Measurements from ENCODE around the gene RGS6.

The RGS6 gene

GRCh38 chr14:72155379-72155993, 223.3 kb downstream of the RGS6 start:
- no peak for DNase-seq (ENCODE audit: low read depth, low spot score)

DNA sequence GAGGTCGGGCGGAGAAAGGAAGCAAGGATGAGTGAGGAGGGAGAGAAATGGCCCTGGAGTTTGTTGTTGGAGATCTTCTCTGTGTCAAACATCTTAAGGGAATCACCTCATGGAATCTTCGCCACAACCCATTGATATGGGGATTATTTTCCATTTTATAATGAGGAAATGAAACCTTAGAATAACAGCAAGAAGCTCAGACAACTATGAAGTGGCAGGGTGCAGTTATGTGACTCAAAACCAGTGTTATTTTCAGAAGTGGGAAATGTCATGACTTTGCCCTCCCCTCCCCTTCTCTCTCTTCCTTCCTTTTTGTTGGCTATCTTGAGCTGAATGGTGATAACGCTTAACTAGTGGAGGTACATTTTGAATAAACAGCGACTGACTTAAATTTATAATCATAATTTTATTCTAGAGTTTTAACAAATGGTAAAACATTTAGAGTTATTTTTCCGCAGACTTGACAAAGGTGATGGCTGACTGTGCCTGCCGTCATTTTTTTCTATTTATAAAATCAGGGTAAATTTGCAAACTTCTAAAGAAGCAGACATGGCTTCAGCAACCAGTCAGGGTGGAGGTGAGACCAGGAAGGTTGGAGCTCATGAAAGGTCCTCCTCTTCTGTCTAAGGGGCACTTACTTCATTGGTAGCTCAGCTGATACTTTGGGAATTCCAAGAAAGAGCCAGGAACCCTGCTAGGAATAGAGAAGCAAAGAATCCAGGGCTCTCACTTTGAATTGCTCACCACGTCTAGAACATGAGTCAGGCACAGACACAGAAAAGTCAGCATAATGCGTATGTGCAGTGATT, 232.4 kb downstream of the RGS6 start:
- DNase-seq (ENCODE audit: low read depth, low spot score) = no peak

GRCh38 chr14:72165229-72165698, 233.0 kb downstream of the RGS6 start:
- DNase-seq (ENCODE audit: low read depth, low spot score) = no peak

GRCh38 chr14:72169521-72169920, 237.3 kb downstream of the RGS6 start:
- no peak for DNase-seq (ENCODE audit: low read depth, low spot score)

GRCh38 chr14:72172049-72172448, 239.8 kb downstream of the RGS6 start:
- DNase-seq (ENCODE audit: low read depth, low spot score) = no peak

DNA sequence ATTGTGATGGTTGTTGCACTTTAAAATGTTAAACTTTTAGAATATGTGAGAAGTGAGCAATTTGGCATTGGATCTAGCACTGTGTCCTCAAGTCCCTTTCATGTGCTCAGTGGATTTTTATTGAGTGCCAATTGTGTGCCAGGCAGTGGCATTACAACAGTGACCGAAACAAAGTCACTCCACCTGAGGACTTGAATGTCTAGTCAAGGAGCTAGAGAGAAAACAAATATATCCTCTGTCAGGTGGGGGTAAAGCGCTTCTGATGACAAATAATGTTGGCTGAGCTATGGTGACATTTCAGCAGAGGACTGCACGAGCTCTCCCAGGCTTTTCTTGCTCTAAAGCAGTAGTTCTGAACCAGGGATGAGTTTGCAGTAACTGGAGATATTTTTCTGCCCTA, 240.4 kb downstream of the RGS6 start:
- DNase-seq (ENCODE audit: low read depth, low spot score) = no peak

DNA sequence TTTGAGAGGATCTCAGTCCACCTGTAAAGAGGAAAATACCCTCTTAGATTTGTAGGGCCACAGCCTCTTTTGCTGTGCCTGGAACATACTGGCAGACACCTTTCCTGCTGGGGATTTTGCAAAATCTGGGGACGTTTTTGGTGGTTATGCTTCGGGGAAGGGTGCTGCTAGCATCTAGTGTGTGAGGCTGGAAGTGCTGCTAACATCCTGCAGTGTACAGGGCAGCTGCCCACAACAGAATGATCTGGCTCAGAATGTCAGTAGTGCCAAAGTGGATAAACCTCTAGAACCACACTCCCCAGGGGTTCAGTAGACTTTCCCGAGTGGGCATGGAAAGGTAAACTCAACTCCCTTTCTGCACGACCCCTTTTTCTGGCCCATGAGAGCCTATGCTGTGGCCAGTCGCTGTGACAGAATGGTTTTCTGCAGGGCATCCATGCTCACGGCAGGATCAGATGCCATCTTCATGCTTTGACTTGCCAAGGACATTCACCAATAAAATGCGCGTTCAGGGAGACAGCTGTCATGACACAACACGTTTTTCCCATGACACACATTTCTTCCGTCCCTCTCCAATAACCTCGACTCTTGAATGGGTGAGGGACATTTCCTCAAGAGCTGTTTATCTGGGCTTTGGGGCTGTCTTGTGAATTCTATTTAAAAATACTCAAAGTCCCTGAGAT, 240.9 kb downstream of the RGS6 start:
- no peak for DNase-seq (ENCODE audit: low read depth, low spot score)

DNA sequence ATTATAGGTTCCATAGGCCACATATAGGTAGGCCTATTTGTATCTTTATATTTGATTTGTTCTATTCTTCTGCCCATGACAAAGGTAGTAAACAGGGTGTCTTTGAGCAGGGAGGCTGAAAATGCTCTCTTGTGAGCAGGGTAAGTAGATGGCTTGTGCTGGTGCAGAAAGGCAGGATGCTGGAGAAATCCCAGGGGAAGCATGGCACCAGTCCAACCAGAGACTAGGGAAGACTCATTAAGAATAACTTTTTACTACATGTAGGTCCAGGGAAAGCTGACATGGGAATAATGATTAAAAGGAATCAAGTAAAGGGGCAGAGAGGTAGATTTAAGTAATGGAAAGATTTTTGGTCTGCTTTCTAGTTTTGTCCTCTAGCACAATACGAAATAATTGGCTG, 245.0 kb downstream of the RGS6 start:
- no peak for DNase-seq (ENCODE audit: low read depth, low spot score)

GRCh38 chr14:72178517-72178916, 246.3 kb downstream of the RGS6 start:
- no peak for DNase-seq (ENCODE audit: low read depth, low spot score)

DNA sequence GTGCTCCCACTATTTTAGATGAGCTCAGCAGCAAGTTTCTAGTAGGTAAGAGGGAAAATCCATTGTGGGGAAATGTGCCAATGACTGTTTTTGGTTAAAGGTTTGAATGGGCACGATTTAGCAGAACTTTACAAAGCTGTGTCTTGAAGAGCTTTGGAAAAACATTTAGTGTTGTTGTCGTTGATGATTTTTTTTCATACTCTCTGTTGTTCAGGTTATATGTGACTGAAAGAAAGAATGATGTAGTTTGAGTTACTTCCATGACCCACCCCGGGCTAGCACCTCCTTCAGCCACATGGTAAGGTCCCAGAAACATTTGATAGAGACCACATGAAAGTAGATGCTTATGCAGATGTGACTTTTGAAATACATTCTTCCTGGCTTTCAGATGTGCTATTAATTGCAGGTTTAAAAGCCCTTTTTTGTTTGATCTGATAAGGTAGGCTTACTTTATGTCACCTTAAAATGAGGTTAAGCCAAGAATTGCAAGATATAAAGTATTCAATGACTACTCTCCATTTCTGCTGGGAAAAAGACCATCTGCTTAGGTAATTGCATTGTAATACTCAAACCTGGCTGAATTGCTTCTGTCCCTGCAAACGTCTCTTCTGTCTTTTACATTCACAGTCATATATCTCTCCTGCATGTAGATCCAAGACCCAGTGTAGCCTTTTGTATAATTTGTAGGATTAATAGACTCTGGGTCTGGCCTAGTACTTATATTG, 250.6 kb downstream of the RGS6 start:
- DNase-seq (ENCODE audit: low read depth, low spot score) = no peak

GRCh38 chr14:72183631-72184030, 251.4 kb downstream of the RGS6 start:
- no peak for DNase-seq (ENCODE audit: low read depth, low spot score)

DNA sequence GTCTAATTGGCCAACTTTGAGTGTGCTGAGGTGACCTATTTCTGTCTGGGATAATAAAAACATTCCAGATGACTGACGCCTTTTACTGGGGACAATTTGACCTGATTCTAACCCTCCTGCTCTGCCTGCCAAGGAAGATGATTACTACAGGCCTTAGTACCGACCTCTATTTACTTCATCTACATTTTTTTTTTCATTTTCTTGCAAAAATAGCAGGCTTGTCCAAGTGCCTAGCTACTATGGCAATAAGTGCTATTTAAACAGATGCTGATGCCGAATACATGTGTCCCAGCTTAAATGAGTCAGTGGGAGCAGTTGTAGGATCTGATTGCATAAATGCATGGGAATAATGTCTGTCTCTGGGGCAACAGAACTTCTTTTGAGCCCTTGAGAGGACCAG, 254.3 kb downstream of the RGS6 start:
- DNase-seq (ENCODE audit: low read depth, low spot score) = no peak

DNA sequence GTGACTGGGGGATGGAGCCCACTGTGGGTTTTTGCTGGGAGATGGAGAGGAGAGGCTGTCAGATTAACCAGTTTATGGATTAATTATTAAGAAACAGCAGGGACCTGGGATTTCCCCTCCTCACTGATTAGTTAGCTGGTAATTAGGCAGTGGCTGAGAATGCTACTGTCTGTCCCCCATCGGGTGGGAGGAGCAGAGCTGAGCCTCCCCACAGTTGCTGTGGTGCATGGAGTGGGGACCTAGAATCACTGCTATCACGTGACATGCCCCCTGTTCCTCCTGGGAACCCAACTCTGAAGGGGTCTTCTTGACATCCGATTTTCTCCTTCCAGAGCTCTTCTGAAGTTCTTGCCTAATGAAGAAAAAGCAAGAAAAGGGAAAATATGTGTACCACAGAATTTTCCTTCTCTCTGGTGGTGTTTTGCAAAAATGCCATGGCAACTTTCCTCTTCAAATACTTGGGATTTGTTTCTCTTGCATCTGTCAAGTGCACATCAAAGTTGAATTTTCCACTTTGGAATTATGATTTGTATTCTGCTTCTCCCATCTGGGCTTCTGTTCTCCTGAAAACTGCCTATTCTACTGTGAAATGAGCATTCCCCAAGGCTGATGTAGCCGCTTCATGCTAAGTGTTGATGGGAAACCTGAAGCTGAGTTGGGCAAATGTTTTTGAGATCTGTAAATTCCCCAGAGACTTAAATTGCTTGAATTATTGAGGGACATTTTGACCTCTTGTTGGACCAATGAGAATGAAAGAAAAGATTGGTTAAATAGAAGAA, 264.2 kb downstream of the RGS6 start:
- no peak for DNase-seq (ENCODE audit: low read depth, low spot score)

GRCh38 chr14:72201645-72202044, 269.4 kb downstream of the RGS6 start:
- no peak for DNase-seq (ENCODE audit: low read depth, low spot score)

DNA sequence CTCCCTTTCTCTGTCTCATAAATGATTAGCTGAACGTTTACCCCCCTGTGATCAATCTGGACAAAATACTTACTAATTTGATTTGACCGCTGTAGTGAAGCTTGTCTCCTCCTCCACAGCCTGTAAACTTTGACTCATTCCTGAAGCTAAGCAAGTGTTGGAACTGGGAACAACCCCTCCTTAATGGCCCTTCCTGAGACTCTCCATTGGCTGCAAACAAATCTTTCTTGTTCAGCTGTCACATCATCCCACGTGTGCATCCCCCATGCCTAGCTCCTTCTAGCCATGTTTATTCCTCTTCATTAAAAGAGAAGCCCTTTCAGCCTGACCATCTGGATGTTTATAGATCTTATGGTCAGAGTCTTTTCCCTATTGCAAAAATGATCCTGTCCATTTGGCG, 281.2 kb downstream of the RGS6 start:
- DNase-seq (ENCODE audit: low read depth, low spot score) = no peak

DNA sequence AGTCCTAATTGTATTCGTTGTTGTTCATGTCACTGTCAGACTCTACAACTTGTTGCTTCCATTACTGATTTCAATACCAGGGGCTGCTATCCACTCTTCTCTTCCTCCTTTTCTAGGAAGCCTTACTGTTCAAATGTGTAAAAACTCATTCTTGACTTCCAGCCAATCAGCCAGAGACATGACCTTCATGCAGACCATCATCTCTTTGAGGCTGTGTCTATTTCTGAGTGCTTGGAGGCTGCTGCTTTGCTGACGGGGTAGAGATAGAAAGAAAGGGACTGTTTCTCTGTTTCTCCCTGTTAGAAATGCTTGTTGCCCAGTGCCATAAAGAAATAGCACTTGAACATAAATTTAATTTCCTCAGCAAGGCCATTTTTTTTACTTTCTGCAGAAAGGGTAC, 282.9 kb downstream of the RGS6 start:
- DNase-seq (ENCODE audit: low read depth, low spot score) = no peak

- no peak for DNase-seq (ENCODE audit: low read depth, low spot score)
Measured at GRCh38 chr14:72217135-72217534, 284.9 kb downstream of the RGS6 start.

DNA sequence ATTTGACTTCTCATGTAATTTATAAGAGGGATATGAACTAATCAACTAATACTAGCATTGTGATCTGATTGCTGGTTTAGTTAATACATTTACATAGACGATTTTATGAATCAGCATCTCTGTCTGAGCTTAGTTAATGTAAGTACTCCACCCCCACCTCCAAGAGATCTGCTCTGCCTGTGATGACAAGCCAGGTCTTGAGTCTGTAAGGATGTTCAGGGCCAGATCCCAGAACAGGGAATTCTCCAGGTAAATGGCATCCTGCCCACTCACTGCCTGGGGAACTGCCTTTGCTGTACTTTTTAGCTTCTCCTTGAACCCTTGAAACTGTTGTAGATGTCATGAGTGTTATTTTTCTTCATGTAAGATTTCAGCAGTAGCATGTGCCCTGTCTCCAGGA, 289.8 kb downstream of the RGS6 start:
- DNase-seq (ENCODE audit: low read depth, low spot score) = no peak

- DNase-seq (ENCODE audit: low read depth, low spot score) = no peak
Measured at GRCh38 chr14:72236629-72237028, 304.4 kb downstream of the RGS6 start.

DNA sequence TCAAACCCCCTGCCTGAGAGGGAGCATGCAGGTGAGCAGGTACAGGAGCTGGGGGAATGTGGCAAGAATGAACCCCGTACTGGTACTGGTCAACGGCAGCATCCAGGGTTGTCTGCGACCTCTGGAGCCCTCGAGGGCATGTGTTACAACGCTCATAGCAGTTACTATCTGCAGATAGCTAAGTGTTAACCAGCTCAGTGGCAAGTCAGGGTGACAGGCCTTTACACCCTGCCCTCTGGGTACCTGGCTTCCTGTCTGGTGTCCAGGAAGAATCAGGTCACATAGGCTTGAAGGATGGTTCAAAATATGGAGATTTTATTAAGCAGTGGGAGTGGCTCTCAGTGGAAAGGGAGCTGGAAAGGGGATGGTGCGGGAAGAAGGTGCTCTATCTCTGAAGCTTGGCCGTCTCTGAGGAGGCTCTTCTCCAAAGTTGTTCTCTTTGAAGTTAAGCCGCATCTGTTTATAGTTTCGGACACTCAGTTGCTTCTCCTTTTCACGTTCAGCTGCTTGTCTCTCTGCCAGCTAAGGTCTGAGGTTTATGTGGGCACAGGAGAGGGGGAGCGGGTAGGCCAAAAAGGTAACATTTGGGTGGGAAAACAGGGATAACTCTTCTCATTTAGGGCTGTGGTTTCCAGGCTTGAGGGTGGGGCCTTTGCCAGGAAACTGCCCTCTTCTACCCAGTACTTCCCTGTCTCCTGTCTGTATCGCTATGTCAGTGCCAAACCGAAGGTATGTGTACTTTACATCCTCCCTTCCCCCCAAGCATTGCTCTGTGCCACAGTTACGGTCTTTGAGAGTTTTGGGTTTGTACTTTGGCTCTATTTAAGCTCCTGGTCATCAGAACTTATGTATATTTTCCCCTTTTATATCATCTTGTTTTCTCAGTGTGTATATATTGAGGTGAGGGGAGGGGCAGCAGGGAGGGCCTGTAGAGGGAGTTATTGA, 305.8 kb downstream of the RGS6 start:
- no peak for DNase-seq (ENCODE audit: low read depth, low spot score)

Data from ELF-1 (cell line).